OCI-LY1 (cell line): ENCODE measurements around the gene CHMP1A.
"Not testable (repeated sequence)": the region's sequence is repeated elsewhere in the genome, so short reads cannot be mapped to it uniquely, and the experiment has no call there.

Experiments
- CTCF ChIP-seq: fragments of 200-600 bp; sonication (generic), shearing (Covaris generic); IDR thresholded peaks from 2 replicates; pipeline ENCODE4 v1.5.1; 2017; ENCODE audit warnings: mild to moderate bottlenecking, antibody characterized with exemption, low read length, moderate library complexity, mixed read lengths
- EZH2 ChIP-seq: fragments of 200-600 bp; sonication (generic), shearing (Covaris generic); IDR thresholded peaks from 2 replicates; pipeline ENCODE4 v1.8.0; 2017; ENCODE audit warnings: borderline replicate concordance, mixed run types, mild to moderate bottlenecking, antibody characterized with exemption, low read length, moderate library complexity, mixed read lengths

- TF ChIP-seq CTCF, EZH2: not testable (repeated sequence)
These were observed 41.2 kb upstream of the CHMP1A start for GRCh38 chr16:89698717-89699116.
